NCI-H446 (cell line): ENCODE measurements around the gene FNTB.

Experiments used
- DNase-seq, 2 experiments: peaks; one replicate each; lab custom pipeline; 2025; lab: John Stamatoyannopoulos, UW

The FNTB gene

DNA sequence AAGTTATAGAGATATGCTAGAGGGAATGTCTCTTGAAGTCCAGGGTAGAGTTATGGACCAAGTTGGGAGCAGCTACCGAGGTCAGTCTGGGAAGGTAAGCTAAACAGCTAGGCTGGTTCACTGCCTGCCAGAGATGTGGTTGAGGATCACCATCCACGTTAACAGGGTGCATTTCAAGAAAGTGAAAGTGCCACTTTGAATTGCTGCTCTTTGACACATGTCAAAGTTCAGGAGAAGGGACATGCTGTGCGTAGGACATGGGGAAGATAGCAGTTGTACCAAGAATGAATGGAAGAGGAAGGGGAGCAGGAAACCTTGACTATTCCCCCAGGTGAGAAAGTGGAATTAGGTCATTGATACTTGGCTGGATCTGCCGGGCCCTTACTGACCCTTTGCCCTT is 66.1 kb downstream of the FNTB start:
- no peak for DNase-seq

DNA sequence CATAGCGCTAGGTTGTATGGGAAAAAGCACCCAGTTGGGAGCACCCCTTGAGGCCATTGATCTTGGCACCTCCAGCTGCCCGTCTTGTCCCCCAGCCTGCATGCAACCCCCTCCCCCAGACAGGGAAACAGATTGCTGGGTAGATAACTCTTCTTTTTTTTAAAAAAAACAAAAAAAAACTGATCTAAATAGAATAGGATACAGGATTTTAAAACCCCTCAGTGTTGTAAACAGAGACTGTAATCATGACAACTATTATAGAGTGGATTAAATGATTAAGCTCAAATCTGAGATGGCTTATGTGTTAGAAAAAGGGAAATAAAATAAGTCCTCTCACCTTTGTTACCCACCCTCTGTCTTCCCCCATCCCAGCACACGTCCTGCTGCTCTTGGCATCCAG is 66.8 kb downstream of the FNTB start:
- DNase-seq, result no peak

DNA sequence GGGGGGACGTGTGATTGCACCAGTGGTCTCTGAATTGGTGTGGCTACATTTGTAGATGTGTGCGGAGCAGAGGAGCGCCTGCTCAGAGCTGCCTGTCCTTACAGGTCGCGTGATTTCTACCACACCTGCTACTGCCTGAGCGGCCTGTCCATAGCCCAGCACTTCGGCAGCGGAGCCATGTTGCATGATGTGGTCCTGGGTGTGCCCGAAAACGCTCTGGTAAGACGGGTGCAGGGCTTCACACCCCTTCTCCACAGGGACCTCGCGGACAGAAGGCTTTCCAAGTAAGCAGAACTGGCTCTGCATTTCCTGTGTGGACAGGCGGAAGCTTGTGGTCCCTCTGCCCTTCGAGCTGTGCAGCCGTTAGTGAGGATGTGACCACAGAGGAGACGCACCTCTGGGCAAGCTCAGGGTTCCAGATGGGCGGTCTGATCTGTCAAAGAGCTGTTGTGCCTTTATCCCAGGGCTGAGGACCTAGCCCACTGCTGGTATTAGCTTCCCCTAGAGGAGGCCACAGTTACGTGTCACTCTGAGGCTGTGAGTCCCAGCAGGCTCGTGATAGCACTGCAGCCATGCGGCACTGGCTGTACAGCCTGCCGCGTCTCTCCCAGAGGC is 67.9 kb downstream of the FNTB start:
- DNase-seq, result no peak

DNA sequence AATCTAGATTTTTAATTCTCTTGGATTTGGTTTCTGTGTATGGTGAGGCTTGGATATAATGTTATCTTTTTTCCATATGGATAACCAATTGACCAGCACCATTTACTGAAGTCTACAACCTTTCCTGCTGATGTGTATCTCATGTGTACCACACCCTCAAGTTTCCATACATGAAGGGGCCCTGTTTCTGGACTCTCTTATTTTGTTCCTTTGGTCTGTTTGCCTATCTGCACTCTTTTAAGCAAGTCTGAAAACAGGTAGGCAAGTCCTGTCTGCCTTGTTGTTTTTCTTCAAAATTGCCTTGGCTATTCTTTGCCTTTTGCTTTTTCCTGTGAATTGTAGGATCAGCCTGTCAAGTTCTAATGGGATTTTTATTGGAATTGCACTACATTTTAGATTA is 71.0 kb downstream of the FNTB start:
- DNase-seq, result no peak

DNA sequence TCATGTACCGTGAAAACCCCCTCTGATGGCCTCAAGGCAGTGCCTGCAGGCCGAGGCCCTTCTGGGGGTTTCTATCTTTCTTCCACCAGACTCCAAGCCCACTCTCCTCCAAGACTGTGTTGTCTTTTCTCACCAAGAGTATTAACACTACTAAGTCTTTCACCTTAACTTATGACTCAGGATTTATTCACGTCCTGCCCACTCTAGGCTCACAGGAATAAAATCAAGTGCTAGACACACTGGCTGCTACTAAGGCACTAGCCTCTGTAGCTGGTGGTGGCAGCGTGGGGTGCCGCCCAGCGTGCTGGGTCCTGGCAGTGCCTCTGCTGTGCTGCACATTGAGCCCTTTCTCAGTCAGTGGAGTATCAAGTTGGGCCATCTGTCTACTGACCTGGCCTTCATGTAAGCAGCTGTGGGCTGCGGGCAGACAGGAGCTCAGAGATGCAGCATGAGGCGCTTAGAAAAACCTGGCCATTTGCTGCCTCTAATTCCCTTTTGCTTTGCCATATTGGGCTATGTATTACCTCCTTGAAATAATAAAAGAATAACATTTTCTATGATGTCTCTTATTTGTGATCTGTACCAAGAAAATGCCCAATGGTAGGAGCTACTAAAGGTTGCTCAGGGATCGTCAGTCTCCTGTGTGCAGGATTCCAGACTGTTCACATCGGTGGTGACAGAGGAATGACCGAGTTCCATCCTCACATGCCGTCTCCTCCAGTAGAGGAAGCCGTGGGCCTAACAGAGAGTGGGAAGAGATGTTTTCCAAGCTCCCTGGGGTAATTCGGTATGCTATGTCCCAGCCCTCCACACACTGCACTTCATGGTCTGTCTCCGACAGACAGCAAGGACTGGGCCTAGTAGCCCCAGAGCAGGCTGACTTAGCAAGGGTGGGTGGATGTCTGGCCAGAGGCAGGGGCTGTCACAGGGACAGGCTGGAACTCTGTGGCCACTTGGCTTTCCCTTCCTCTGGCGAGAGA is 75.7 kb downstream of the FNTB start:
- no peak for DNase-seq

DNA sequence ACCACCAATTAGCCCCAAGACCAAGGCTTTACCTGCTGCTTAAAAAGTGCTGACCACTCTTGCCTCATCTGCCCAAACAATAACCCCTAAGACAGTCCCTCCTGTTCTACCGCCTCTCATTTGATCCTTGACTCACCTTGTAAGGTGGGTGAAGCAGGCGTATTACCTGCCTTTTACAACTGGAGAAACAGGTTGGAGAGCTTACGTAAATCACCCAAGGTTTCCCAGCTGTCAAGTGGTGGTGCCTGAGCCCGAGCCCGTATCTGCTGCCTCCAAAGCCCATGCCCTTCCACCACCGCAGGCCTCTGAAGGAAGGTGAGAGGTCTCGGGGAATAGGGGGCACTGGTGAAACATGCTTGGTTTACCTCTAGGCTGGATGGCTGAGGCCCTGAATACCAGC is 79.0 kb downstream of the FNTB start:
- DNase-seq, result no peak

DNA sequence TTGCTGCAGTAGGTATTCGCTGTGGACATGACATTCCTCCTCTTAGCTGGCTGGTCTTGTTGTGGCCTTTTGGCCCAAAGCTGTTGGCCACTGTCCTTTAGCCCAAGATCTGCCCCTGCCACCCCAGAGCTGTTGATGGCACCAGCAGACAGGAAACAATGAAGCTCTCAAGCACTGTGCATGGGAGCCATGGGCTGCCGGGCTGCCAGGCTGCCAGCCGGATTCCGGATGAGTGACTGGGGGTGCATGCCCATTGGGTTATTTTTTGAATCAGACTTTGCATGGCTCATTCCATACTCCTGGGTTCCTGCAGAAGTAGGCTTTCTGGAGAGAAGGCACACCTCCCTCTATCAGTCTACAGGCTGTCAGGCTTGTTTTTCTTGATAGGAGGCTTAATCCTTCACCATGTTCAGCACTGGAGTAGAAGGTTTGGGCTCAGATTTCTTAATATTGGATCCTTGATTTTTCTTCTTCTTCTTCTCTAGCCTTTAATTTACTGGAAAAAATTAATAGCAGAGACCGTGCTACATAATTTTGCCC is 83.2 kb downstream of the FNTB start:
- DNase-seq, result no peak

DNA sequence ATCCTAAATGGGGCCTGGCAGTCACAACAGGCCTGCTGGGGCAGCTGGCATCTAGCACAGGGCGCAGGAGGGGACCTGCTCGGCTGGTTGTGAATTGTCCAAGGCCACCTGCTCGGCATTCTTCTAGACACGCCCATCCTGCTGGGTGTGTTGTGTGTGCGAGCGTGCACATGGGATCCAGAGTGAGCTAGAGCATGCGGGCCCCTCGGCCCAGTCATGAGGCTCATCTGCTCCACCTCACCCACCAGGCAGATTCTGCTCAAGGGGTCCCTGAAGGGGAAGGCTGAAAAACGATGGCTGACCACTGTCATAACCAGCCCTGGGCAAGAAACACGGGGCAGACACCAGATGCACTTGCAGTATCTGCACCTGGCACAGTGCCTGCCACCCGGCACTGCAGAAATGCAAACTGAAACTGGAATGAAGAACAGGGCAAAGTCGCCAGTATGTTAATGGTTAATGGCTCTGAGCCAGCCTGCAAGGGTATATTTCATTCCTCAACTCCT is 83.8 kb downstream of the FNTB start:
- DNase-seq, result peak; percentile 32 to 83

DNA sequence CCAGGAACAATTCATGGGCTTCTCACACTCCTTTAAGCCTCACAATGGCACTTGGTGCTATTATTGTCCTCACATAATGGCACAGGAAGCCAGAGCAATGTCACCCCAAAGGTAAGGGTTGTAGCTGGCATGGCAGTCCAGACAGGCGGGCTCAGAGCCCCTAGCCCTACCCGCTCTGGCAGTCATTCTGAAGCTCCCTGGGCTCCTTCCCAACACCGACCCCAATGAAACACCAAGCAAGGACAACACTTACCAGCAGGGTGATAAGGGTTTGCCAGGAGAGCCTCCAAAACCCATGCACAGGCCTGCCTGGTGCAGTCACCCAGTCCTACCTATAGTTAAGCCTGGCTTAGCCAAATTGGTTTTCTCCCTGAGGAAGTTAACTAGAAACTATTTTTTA is 84.8 kb downstream of the FNTB start:
- DNase-seq, result no peak

DNA sequence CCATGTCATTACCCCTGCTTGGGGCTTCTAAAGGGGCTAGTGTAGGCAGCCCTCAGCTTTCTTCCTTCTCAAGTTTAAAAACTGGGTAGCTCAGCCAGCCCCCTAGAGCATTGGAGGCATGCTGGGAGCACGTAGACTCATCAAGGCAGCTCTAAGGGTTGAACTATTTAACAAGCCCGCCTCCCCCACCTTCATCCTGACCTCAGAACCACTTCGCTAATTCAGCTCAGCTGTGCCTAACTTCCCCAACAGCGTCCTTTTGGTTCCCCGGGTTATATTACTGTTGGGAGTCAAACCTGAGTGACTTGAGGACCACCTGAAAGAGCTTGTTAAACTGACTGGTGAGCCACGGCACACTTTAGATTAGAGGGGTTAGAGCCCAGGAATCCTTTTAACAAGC is 85.6 kb downstream of the FNTB start:
- DNase-seq, result no peak

DNA sequence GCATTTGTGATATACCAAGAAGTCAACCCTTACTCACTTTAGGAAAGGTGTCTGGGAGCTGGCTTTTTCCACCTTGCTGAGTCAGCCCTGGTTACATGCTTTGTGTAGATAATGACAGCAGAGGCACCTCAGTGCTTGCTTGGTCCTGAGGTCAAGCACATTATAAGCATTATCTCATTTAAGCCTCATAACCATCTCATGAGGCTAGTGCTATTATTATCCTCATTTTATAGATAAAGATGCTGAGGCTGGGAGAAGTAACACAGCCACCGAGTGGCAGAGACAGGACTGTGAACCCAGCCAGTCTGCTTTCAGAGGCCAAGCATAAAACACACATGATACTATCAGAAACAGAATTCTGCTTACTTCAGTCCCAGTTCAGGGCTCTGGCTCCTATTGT is 86.2 kb downstream of the FNTB start:
- DNase-seq, result no peak

DNA sequence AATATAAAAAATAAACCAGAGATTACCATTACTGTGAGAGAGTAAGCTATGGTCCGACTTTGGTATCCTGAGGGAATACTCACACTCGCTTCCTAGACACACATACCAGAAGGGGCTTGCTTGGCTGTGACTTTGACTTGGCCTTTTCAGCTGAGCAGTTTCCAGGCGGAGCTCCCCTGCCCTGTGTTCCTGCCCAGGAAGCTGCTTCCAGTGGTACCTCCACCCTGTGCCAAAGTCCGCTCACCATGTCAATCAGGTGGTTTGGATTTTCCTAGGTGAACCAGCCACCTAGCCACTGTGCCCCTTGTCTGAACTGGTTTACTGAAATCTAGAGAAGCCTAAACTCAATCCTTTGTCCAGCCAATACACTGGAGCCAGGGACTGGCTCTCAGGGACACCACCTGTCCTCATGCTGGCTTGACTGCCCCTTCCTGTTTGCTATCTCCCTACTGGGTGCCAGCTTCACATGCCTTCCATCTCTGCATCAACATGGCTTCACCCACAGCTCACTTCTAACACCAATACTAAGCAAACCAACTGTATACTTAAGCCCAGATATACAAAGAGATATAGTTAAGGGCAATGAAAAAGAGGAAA is 87.0 kb downstream of the FNTB start:
- DNase-seq, result no peak

DNA sequence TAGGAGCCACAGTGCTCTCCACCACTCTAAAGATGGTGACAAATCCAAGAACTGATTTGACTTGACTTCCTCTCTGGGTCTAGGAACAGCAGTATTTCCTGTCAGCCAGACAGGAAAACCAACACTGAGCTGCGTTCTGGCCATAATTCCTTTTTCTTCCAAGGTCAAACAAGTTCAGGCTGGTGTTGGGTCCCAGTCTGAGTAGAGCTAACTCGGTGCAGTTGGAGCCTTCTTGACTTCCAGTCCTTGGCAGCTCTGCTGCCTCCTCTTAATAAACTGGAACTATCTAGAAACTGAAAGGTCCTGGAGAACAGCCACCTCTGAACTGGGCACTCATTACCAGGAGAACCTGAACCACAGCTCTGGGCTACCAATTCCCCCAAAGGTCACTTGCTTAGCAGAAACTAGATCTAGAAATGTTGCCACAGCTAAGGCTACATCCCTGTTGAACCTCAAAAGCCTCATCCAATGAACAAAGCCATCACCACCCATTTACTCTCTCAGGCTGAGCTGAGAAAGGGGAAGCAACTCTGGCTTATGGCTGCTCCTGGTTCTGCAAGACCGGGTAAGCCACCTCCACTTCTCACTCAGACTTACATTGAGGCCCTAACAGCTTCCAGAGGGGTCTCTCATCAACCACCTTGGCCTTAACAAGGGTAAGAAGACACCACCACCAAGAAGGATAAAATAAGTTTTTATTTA is 87.9 kb downstream of the FNTB start:
- DNase-seq, result no peak

DNA sequence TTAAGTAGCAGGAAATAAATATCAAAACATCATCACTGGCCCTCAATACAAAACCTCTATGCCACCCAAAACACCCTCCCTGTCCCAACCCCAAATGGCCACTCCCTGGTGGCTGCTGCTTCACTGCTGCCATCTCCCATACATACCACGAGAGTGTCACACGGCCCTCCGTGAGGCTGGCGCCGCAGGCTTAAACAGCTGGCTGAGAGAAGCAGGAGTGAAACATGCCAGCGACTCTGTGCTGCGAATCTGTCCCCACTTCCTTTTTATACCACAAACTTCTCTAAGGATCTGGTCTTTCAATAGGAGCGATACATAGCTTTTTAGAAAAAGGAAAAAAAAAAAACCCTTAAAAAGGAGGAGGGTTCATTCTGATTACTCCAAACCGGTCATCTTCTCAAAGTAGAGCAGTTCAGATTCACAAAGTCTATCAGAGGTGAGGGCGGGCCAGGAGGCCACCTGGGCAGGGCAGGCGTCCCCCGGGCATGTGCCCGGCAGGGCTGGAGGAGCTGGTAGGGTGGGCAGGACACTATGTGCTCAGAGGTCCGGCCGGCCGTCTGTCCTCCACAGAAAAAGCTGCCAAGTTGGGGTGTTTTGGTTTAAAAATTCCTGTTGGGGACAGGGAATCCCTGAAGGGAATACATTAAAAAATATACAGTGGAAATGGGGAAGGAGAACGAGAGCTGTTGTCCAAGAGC is 89.1 kb downstream of the FNTB start:
- no peak for DNase-seq

DNA sequence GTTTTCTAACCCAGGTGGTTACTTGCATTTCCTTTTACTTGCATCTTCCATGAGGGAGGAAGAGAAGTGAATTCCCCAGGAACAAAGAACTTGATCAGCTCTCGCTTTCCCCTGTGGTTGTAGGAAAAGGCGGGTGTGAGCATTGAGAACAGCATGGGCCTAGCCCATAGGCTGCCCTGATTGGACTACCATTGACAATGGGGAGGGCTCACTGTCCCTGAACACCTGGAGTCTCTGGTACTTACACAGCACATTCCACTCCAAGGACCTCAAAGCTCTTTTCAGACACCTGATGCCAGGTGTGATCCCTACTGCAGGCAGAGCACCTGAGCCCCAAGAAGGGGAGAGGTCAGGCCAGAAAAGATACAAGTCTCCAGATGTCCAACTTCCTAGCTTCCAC is 90.6 kb downstream of the FNTB start:
- DNase-seq, result no peak

DNA sequence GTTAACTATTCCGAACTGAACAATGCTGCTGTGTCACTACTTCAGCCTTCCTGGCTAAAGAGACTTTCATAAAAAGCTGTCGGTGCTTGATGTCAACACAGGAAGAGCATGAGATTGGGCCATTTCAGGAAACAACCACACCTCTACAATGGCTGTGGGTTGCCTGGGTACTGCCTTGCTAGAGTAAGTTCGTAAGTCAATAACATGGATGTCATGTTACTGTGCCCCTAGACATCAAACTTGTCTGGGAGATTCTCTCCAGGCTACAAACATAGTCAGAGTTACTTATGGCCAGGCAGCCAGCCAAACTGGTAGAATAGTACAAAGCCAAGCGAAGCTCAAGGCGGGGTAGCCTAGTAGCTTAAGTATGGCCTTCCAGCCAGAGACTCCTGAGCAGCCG is 92.5 kb downstream of the FNTB start:
- DNase-seq, result no peak

DNA sequence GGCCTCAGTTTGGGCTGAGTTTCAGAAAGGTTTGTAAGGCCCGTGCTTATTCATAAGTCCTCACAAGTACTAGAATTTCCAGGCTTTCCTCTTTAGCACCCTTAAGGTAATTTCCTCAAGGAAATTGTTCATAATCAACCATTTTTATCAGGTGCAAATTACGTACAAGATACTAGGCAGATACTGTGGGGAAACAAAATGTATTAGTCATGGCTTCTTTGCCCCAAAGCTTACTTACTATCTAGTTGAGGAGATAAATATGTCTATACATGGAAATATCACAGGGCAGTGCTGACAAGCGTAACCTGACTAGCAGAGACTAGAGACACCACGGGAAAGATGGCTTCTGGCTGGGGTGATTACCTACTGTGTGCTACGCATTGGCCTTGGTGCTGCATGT is 93.1 kb downstream of the FNTB start:
- no peak for DNase-seq

DNA sequence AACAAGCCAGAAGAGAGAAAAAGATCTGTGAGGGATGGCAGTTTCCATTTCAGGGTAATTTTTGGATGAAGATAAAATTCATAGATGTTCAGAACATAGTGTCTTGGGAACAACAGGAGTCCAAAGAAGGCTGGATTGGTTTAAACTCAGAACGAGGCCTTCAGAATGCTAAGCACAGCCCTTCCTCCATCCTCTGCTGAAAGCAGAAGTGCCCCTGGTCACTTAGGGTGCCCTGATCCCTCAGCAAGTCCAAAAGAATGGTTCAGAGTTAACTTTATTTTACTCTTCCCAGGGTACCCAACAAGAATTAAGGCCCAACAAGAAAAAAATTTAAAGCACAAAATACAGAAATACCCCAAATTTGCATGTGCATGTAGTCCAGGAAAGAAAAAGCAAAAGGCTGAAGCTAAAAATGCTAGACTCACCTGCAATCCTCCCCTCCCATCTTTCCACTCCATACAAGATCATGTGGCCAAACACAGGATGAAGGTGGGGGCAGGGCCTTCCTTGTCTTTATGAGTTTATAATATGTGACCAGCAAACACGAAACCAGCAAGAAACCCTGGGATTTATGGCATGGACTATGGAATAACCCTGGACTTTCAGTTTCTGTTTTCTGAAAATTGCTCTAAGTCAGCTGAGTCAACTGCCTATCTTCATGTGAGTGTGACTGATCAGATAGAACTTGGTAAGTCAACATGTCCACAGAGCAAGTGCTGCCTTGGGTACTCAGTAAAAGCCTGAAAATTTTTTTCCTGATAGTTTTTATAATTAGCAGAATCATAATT is 94.5 kb downstream of the FNTB start:
- no peak for DNase-seq

DNA sequence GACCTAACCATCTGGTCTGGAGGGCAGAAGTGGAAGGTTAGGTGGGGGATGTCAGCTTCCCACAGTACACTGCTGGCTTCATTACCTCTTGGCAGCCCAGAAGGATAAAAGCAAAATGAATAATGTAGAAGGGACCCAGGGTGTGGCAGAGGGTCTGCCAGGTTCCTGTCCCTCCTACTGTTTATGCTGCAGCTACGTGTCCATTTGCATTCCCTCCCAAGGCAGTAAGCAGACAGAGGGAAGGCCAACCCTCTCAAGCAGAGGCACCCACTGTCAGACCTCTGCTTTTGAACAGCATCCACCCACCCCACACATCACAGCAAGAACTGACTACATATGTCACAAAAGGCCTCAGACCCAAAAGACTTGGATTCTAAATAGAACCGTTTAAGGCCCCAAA is 96.2 kb downstream of the FNTB start:
- no peak for DNase-seq
